Ovary (tissue), 9 donors: ENCODE measurements around the gene FAM117A. TPM values are rescaled to one million over a fixed set of nuclear protein-coding genes. Genes with fewer than 3 reads are reported as not detected.
"Not testable (repeated sequence)": the region's sequence is repeated elsewhere in the genome, so short reads cannot be mapped to it uniquely, and the experiment has no call there.

Source experiments
- DNase-seq, 5 donors: peaks; one replicate each; pipeline ENCODE4 v3.0.0-alpha.2; 2019 to 2020
- H3K27ac ChIP-seq, 2 donors: fragments of 200-600 bp; one replicate each; pipeline versions ENCODE4 v1.5.1 to v1.8.0; 2019 to 2022
- H3K27me3 ChIP-seq: fragments of 200-600 bp; one replicate; pipeline ENCODE4 v1.8.0; 2022
- H3K36me3 ChIP-seq: fragments of 200-600 bp; sonication (generic); one replicate; pipeline ENCODE4 v1.5.1; 2019
- H3K4me1 ChIP-seq: one replicate; pipeline ENCODE4 v1.8.1; 2013; ENCODE audit warnings: mild to moderate bottlenecking, moderate library complexity; ENCODE audit not compliant: insufficient read depth
- H3K4me3 ChIP-seq: fragments of 200-600 bp; sonication (generic); one replicate; pipeline ENCODE4 v1.5.1; 2017
- H3K9me3 ChIP-seq, 2 donors: fragments of 200-600 bp in 1 of 2; sonication (generic) in 1 of 2; one replicate each; pipeline versions ENCODE4 v1.5.1 to v1.8.1; 2013 to 2019; ENCODE audit warnings: mild to moderate bottlenecking in 1 of 2, moderate library complexity in 1 of 2
- CTCF ChIP-seq, 3 donors: fragments of 450-650 bp in 2 of 3; fragments of 200-600 bp in 1 of 3; IDR thresholded peaks; one replicate each; pipeline versions ENCODE4 v1.5.1 to v1.8.0; 2016 to 2022; ENCODE audit warnings: antibody characterized with exemption in 3 of 3, mild to moderate bottlenecking in 1 of 3
- EP300 ChIP-seq: sonication (generic); formaldehyde crosslinking; IDR thresholded peaks from one replicate; pipeline ENCODE4 v1.6.1; 2017; ENCODE audit warnings: antibody characterized with exemption
- POLR2A ChIP-seq: fragments of 450-650 bp; IDR thresholded peaks from one replicate; pipeline ENCODE4 v1.6.1; 2017; ENCODE audit warnings: antibody characterized with exemption, mild to moderate bottlenecking, moderate library complexity
- WGBS, 3 donors: extraction: QIAGEN DNeasy Blood & Tissue Kit in 1 of 3; methylation state at CpG; one replicate each; pipeline versions ENCODE4 v1.1.5 to v1.1.7; 2013 to 2017; 5-methylcytosine and 5-hydroxymethylcytosine counted together
- intact Hi-C, 4 donors: fragments of 100-400 bp; cut with DNase I; formaldehyde crosslinking; loops; one replicate each; pipeline versions ENCODE4 v1.11.0 to v1.15.1; 2022 to 2023
- polyA plus RNA-seq, 2 donors: library from polyadenylated mRNA; stranded (reverse); fragments of 200-250 nt in 1 of 2; fragments of 350-450 nt in 1 of 2; fragmentation: Illumina TruSeq in 1 of 2; extraction: RNeasy Lipid Tissue Mini Kit (QIAGEN cat#74804) in 1 of 2; gene quantifications; one replicate each; pipeline ENCODE4 v1.2.3, GENCODE V29; 2013 to 2014
- total RNA-seq, 7 donors: library from RNA; depleted of rRNA in 2 of 7; stranded (reverse); fragments of >200 nt in 2 of 7; fragmentation: NEBNext Ultra II Directional in 3 of 7; extraction: Animal tissue kit (Norgen Biotek cat#: 25700) in 3 of 7; gene quantifications; one replicate each; pipeline versions ENCODE4 v1.1.0 to v1.2.4, GENCODE V29; 2016 to 2023
- donor health status: DM: no; HTN: no; CAD: no; lungs with moderate emphysema.
- donor health status: DM: no; HTN: no; CAD: no.
- donor health status: Bipolar disorder and iron deficiency.
- donor health status: DM: yes; HTN: yes; CAD: no.
- donor health status: DM: no; HTN: no; CAD: no.
- donor health status: DM: yes; HTN: yes; CAD: no.

The FAM117A gene
- total and polyA plus RNA-seq, 9 donors: 15.0 to 30.4 (median 19.0) TPM

DNA sequence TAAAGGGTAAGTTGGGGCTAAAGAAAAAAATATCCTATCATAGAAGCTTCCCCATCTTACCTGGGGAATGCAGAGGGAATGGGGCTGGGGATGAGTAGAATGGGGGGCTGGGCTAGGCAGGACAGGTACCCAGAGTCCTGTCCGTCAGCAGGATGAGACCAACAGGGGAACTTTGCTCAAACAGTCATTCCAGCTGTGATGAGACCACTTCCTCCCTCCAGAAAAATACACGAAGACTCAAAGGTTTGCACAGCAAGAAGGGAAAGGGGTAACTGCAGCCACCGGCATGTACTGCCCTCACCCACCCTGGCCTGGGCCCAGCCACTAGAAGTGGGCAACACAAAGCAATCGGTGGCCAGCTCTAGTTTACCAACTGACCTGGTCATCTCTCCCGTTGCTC is 35.5 kb downstream of the FAM117A start:
- TF ChIP-seq EP300 (no peak), CTCF (IDR thresholded peaks at IDR 0.05) (no peak), POLR2A (no peak)
- no peak overlapping the region for H3K4me3 ChIP-seq
- WGBS, 3 donors: 80 to 88% (median 87%) methylated on average over 5 of the region's 5 CpGs
- H3K36me3 ChIP-seq: no peaks in the 10 kb centered on the region
- no peak for DNase-seq
- H3K27ac ChIP-seq: no peak overlapping the region
- no peaks in the 10 kb centered on the region for H3K27me3 ChIP-seq
- H3K9me3 ChIP-seq: no peaks in the 10 kb centered on the region
- peaks cover 21% of the 10 kb centered on the region for H3K4me1 ChIP-seq
- intact Hi-C loops: loop anchor here in 3 of 4 donors (5.0 to 10.0 kb wide), 2 partner anchors 34 to 46 kb away; partner anchors contain the start of gene FAM117A (in 2 of the 3)

GRCh38 chr17:49727380-49727779 is 36.6 kb downstream of the FAM117A start:
- Histone ChIP-seq H3K27ac (no peak overlapping the region), H3K27me3 (no peaks in the 10 kb centered on the region), H3K4me3 (no peak overlapping the region), H3K9me3 (no peaks in the 10 kb centered on the region), H3K4me1 (peaks cover 27% of the 10 kb centered on the region), H3K36me3 (no peaks in the 10 kb centered on the region)
- intact Hi-C loops: loop anchor here in 3 of 4 donors (5.0 to 10.0 kb wide), 2 partner anchors 35 to 47 kb away; partner anchors contain the start of gene FAM117A (in 2 of the 3)
- TF ChIP-seq EP300 (no peak), POLR2A (no peak)
- WGBS, 3 donors: 86 to 93% (median 88%) methylated on average over 4 of the region's 4 CpGs
- no peak for DNase-seq

- Histone ChIP-seq H3K27ac (no peak overlapping the region), H3K9me3 (no peaks in the 10 kb centered on the region), H3K27me3 (no peaks in the 10 kb centered on the region), H3K36me3 (no peaks in the 10 kb centered on the region), H3K4me1 (peaks cover 24% of the 10 kb centered on the region), H3K4me3 (no peak overlapping the region)
- TF ChIP-seq CTCF (IDR thresholded peaks at IDR 0.05): no peak
- TF ChIP-seq POLR2A: no peak
- TF ChIP-seq EP300: no peak
- WGBS, 3 donors: 84 to 85% (median 84%) methylated on average over 7 of the region's 7 CpGs
- intact Hi-C loops: loop anchor here in 3 of 4 donors (5.0 to 10.0 kb wide), 2 partner anchors 37 to 49 kb away; partner anchors contain the start of gene FAM117A (in 2 of the 3)
- no peak for DNase-seq
Observed at GRCh38 chr17:49725452-49726130, 38.3 kb downstream of the FAM117A start.

DNA sequence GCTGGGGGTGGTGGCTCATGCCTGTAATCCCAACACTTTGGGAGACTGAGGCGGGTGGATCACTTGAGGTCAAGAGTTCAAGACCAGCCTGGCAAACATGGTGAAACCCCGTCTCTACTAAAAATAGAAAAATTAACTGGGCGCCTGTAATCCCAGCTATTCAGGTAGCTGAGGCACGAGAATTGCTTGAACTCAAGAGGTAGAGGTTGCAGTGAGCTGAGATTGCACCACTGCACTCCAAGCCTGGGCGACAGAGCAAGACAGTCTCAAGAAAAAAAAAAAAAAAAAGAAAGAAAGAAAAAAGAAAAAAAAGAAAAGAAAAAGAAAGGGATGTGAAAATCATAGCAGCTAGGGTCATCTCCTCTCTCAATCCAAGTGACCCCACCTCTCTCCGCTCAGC is 39.4 kb downstream of the FAM117A start:
- H3K4me1 ChIP-seq: peaks cover 18% of the 10 kb centered on the region
- H3K27me3 ChIP-seq, H3K36me3 ChIP-seq, H3K9me3 ChIP-seq, DNase-seq, H3K27ac ChIP-seq, H3K4me3 ChIP-seq: not testable (repeated sequence)
- intact Hi-C loops: loop anchor here in 1 of 4 donors (10.0 kb wide), 1 partner anchor 50 kb away; no protein-coding TSS in a partner anchor
- 86 to 93% (median 90%) methylated on average over 6 of the region's 6 CpGs for WGBS, 3 donors

DNA sequence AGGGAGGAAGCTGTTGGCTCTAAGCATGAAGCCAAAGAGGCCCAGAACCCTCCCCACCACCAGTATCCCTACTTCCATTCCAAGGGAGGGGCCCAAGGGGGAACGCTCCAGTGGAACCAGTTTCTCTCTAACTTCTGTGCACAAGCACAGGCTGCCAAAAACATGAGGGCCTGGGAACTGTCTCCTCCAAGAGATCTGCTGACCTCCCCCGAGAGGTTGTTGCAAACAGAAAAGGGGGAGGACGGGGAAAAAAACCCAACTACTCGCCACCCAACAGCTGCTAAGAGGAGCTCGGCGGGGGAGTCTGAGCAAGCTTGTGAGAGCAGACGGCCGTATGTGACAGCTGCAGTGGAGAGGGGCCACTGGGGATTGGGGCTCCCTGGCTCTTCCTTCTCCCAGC is 40.5 kb downstream of the FAM117A start:
- TF ChIP-seq POLR2A: no peak
- no peak for TF ChIP-seq EP300
- TF ChIP-seq CTCF (IDR thresholded peaks at IDR 0.05): no peak
- H3K27ac ChIP-seq: peak overlapping the region in 1 of 2 donors; percentile 71
- no peaks in the 10 kb centered on the region for H3K27me3 ChIP-seq
- peaks cover 18% of the 10 kb centered on the region for H3K4me1 ChIP-seq
- no peaks in the 10 kb centered on the region for H3K9me3 ChIP-seq
- peak; percentile 79 to 91 (median 86) for DNase-seq
- 9 to 11% (median 9%) methylated on average over 8 of the region's 8 CpGs for WGBS, 3 donors
- intact Hi-C loops: loop anchor here in 1 of 4 donors (10.0 kb wide), 1 partner anchor 51 kb away; no protein-coding TSS in a partner anchor
- no peaks in the 10 kb centered on the region for H3K36me3 ChIP-seq
- H3K4me3 ChIP-seq: no peak overlapping the region
